ENCODE results near the gene RAB40C.

RAB40C gene

GRCh38 chr16:648781-649589, 59.1 kb downstream of the RAB40C start, which contains the start of gene WDR90:
Gene WDR90, plus strand, starts transcription at chr16:649365. Its CDS starts 52 bp downstream, at chr16:649417.
- DNase-seq: peak; percentile 56

GRCh38 chr16:649631-650030, 59.8 kb downstream of the RAB40C start:
- no peak for DNase-seq

GRCh38 chr16:651844-652243, 62.0 kb downstream of the RAB40C start:
- no peak for DNase-seq

DNA sequence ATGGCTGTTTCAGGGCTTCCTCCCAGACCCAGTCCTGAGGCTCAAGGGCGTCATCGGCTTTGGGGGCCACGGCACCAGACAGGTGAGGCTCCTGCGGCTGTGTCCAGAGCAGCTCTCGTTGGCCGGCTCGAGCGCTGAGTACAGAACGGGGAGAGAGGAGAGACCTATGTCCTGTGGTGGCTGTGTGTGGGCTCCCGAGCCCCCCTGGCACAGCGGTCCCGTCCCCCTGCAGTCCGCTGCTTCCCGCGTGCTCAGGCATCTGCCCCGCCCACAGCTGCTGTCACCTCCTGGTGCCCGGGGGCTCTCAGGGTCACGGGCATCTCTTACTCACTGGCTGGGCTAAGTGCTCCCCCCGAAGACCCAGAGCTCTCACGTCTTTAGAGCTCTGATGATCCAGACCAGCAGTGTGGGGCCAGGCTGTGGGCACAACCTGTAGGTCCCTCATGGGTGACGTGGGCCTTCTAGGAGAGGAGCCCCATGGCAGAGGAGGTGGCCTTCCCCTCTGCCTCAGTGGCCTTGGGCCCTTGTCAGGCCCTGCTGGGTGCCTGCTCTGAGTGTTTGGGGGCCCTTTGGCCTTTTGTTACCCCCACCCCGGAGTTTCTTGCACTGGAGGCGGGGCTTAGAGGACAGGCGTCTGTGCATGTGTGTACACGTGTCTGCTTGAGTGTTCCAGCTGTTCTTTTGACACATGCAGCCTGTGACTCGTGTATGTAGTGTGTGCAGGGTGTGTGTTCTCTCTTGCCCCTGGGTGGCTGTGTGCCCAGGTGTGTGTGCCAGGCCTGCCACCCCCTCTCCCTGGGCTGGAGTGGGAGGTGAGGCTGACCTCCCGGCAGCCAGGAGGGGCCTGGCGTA, 62.8 kb downstream of the RAB40C start:
- no peak for DNase-seq

DNA sequence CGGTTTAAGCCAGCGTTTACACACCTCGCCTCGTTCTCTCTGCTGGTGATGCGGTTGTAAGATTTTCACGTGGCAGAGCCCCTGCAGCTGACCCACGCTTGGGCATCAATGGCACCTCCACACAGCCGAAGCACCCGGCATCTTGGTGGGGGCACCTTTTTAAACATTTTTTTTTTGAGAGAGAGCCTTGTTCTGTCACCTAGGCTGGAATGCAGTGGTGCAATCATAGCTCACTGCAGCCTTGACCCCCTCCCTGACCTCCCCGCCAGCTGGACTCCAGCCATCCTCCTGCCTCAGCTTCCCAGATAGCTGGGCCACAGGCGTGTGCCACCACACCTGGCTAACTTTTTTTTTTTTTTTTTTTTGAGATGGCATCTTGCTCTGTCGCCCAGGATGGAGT, 64.2 kb downstream of the RAB40C start:
- no peak for DNase-seq

- DNase-seq: no peak
These were observed 67.6 kb downstream of the RAB40C start for GRCh38 chr16:657487-657886.

DNA sequence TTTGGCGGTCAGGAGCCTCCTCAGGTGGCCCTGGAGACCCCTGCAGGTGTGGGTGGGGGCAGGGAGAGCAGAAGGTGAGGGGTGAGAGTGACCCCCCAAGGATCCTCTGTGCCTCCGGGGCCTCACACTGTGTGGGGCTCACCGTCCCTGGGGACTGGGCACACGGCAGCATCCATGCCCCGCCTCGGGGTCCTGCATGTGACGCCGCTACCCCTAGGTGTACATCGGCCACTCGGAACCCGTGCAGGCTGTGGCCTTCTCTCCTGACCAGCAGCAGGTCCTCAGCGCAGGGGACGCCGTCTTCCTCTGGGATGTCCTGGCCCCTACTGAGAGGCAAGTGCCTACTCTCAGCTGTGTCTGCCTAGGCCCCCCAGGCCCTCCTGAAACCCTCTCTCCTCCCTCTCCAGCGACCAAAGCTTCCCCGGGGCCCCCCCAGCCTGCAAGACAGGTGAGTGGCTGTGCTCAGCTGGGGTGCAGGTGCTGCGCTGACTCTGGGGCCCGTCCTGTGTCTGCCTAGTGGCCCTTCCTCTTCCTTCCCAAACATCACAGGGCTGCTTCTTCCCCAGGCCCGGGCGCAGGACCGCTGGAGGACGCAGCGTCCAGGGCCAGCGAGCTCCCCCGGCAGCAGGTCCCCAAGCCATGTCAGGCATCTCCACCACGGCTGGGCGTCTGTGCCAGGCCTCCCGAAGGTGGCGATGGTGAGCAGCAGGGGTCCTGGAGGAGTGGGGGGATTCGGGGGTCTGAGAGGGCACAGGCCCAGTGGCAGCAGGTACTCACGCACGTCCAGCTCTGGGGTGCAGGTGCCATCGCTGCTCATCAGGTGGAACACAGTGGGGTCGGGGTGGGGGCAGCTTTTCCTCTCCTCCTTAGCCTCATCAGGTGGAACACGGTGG, 69.1 kb downstream of the RAB40C start:
- no peak for DNase-seq

GRCh38 chr16:659618-660017, 69.8 kb downstream of the RAB40C start:
- DNase-seq: no peak

- no peak for DNase-seq
These were observed 70.2 kb downstream of the RAB40C start for GRCh38 chr16:660132-660458.

DNA sequence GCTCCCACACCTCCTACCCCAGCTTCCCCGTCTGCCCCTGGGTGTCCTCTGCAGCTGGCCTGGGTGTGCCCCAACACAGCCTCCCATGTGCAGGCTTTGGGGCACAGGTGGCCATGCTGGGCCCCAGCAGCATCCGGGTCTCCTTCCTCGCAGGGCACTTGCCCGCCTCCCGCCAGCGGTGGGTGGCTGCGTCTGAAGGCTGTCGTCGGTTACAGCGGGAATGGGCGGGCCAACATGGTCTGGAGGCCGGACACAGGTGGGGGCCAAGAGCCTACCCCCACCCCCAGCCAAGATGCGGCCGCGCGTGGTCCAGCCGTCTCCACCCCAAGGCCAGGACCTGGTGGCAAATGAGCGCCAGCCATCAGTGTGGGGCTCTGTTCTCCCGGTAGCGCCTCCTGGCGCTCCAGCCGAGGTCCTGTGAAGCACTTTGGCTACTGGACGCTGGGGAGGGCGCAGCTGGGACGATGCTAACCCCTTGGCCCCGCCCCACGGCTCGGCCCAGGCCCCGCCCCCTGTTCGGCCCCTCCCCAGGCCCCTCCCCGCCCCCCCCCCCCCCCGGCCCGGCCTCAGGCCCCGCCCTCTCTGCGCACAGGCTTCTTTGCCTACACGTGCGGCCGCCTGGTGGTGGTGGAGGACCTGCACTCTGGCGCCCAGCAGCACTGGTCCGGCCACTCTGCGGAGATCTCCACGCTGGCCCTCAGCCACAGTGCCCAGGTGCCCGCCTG, 70.8 kb downstream of the RAB40C start:
- DNase-seq: peak; percentile 81

DNA sequence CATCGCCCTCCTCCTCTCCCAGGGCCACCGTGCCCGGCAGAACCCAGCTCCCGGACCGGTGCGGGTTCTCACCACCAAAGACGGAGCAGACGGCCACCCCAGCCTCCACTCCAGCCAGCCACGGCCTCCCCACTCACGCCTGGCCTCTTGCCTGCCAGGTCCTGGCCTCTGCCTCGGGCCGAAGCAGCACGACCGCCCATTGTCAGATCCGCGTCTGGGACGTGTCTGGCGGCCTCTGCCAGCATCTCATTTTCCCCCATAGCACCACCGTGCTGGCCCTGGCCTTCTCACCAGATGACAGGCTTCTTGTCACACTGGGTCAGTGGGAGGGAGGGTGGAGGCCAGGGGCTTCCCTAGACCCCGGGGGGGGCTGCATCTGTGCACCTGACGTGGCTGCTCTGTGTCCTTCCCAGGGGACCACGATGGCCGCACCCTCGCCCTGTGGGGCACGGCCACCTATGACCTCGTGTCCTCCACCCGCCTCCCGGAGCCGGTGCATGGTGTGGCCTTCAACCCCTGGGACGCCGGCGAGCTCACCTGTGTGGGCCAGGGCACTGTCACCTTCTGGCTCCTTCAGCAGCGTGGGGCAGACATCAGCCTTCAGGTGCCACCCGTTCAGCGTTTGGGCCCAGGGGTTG, 71.4 kb downstream of the RAB40C start:
- no peak for DNase-seq

- DNase-seq: no peak
These were observed 72.2 kb downstream of the RAB40C start for GRCh38 chr16:662095-662494.

DNA sequence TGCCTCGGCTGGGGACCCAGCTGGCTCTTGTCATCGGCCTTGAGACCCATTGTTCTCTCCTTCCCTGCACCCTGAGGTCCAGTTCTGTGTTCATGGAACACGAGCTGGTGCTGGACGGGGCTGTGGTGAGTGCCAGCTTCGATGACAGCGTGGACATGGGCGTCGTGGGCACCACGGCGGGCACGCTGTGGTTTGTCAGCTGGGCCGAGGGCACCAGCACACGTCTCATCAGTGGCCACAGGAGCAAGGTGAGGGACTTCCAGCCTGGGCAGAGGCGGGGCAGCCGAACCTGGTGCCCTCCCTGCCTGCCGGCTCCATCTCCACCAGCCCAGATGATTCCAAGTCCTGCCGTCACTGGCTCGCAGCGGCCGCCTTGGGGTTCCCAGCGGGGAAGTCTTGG, 72.7 kb downstream of the RAB40C start:
- no peak for DNase-seq

GRCh38 chr16:666572-666971, 76.7 kb downstream of the RAB40C start:
- DNase-seq: no peak

GRCh38 chr16:667113-667779, 77.4 kb downstream of the RAB40C start:
- DNase-seq: no peak

- peak; percentile 83 for DNase-seq
These were observed 78.1 kb downstream of the RAB40C start, which contains the start of gene RHOT2 for GRCh38 chr16:667780-668518. Gene RHOT2, plus strand, starts transcription at chr16:668132. Its CDS starts 68 bp downstream, at chr16:668200.

DNA sequence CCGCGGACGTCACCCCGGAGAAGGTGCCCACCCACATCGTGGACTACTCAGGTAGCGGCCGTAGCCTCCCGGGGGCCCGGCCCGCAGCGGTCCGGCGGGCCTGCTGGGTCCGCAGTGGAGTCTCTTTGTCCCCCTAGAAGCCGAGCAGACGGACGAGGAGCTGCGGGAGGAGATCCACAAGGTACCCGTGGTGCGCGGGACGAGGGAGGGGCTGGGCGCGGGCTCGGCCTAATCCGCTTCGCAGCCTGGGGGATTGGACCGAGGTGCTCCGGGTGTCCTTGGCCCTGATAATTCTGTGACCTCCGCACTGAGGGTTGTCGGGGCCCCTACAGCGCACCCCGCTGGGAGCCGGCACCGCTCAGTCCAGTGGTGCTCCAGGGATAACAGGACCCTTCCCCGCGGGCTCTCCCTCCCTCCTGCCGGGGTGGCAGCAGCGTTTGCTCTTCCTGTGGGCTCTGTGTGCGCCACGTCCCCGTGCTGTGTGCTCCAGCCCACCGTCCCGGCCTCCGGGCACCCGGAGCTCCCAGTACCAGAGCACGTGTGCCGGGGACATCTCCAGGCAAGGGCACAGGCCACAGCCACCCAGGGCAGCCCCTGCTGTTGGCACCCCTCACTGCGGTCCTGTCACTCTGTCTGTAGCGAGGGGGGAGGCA, 78.8 kb downstream of the RAB40C start:
- no peak for DNase-seq

DNA sequence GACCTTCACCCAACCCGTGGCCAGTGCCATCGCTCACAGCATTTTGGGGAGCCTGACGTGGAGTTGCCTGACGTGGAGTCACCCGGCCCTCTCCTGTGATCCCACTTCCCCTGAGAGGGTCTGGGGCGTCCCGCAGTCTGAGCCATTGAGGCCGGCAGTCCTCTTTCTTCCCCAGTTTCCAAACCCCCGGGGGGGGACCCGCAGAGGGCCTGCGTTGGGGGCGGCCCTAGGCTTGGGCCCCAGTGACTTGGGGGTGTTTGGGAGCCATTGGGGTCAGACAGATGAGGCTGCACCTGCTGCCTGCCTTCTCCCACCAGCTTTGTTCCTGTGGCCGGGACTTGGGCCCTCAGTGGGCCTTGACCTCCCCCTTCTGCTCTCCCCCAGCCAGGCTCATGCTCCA, 79.8 kb downstream of the RAB40C start:
- no peak for DNase-seq

GRCh38 chr16:670485-671352, 80.9 kb downstream of the RAB40C start:
- DNase-seq: no peak

Data from NCI-H187 treated with DMSO at 0.1 percent for 48 hours (cell line).